Gastrocnemius medialis (tissue), 4 donors: Measurements from ENCODE around the gene KCNF1.

Experiments used
- POLR2A ChIP-seq, 2 donors: fragments of 450-650 bp; IDR thresholded peaks; one replicate each; pipeline ENCODE4 v1.6.1; 2017; ENCODE audit warnings: antibody characterized with exemption in 2 of 2, mild to moderate bottlenecking in 2 of 2, moderate library complexity in 2 of 2
- TF ChIP-seq, protein P1 (sequence below), 5 experiments: fragments of 450-650 bp in 3 of 5; fragments of 200-600 bp in 2 of 5; sonication (generic) in 2 of 5; IDR thresholded peaks in 4 of 5; conservative IDR thresholded peaks in 1 of 5; 1 replicate in 4 of 5; 2 replicates in 1 of 5; pipeline ENCODE4 v1.5.1; 2016 to 2019; ENCODE audit warnings: antibody characterized with exemption in 5 of 5, mild to moderate bottlenecking in 3 of 5, moderate library complexity in 3 of 5

GRCh38 chr2:10913501-10914271 is 2.0 kb downstream of the KCNF1 start:
- TF ChIP-seq, protein P1, sequence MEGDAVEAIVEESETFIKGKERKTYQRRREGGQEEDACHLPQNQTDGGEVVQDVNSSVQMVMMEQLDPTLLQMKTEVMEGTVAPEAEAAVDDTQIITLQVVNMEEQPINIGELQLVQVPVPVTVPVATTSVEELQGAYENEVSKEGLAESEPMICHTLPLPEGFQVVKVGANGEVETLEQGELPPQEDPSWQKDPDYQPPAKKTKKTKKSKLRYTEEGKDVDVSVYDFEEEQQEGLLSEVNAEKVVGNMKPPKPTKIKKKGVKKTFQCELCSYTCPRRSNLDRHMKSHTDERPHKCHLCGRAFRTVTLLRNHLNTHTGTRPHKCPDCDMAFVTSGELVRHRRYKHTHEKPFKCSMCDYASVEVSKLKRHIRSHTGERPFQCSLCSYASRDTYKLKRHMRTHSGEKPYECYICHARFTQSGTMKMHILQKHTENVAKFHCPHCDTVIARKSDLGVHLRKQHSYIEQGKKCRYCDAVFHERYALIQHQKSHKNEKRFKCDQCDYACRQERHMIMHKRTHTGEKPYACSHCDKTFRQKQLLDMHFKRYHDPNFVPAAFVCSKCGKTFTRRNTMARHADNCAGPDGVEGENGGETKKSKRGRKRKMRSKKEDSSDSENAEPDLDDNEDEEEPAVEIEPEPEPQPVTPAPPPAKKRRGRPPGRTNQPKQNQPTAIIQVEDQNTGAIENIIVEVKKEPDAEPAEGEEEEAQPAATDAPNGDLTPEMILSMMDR (IDR thresholded peaks at IDR 0.05 in 4 of 5, conservative IDR thresholded peaks at IDR 0.05 in 1 of 5): no peak
- no peak for TF ChIP-seq POLR2A (IDR thresholded peaks at IDR 0.05)
